GM12878 (cell line): ENCODE results near the gene ZC3H8. TPM values are rescaled to one million over a fixed set of nuclear protein-coding genes. Genes with fewer than 3 reads are reported as not detected.

Experiments
- ATF7 ChIP-seq: fragments of 450-650 bp; IDR thresholded peaks from 2 replicates; pipeline ENCODE4 v1.6.1; 2016; ENCODE audit warnings: low read depth, mild to moderate bottlenecking
- BACH1 ChIP-seq: fragments of 450-650 bp; IDR thresholded peaks from 2 replicates; pipeline ENCODE4 v1.6.1; 2017; ENCODE audit warnings: mild to moderate bottlenecking, borderline replicate concordance
- BMI1 ChIP-seq: fragments of 450-650 bp; IDR thresholded peaks from 2 replicates; pipeline ENCODE4 v1.6.1; 2016; ENCODE audit warnings: mild to moderate bottlenecking, moderate library complexity, borderline replicate concordance
- CBX5 ChIP-seq: sonication (generic); IDR thresholded peaks from 2 replicates; pipeline ENCODE4 v1.6.1; 2016; ENCODE audit warnings: low read depth, moderate library complexity, mild to moderate bottlenecking, inconsistent platforms
- CHD2 ChIP-seq: IDR thresholded peaks from 2 replicates; pipeline ENCODE4 v1.6.1; 2011; ENCODE audit warnings: low read depth, low read length, improper control_type of control experiment, borderline replicate concordance
- CREM ChIP-seq: IDR thresholded peaks from 2 replicates; pipeline ENCODE4 v1.6.1; 2014; ENCODE audit warnings: antibody characterized with exemption, low read depth
- EED ChIP-seq: sonication (generic); IDR thresholded peaks from 2 replicates; pipeline ENCODE4 v1.6.1; 2016; ENCODE audit warnings: antibody characterized with exemption, low read depth
- FOXK2 ChIP-seq: fragments of 450-650 bp; IDR thresholded peaks from 2 replicates; pipeline ENCODE4 v1.6.1; 2017; ENCODE audit warnings: mild to moderate bottlenecking, moderate library complexity
- JUNB ChIP-seq: IDR thresholded peaks from 2 replicates; pipeline ENCODE4 v1.6.1; 2016; ENCODE audit warnings: antibody characterized with exemption, mild to moderate bottlenecking
- KDM1A ChIP-seq: fragments of 200-600 bp; sonication (generic); IDR thresholded peaks from 2 replicates; pipeline ENCODE4 v1.6.1; 2016; ENCODE audit warnings: borderline replicate concordance
- KLF5 ChIP-seq: fragments of 450-650 bp; IDR thresholded peaks from 2 replicates; pipeline ENCODE4 v1.6.1; 2014; ENCODE audit warnings: mild to moderate bottlenecking; ENCODE audit not compliant: partially characterized antibody
- MEF2A ChIP-seq: IDR thresholded peaks from 2 replicates; pipeline ENCODE4 v1.6.1; 2011; ENCODE audit warnings: low read depth, mild to moderate bottlenecking, low read length, moderate library complexity; ENCODE audit not compliant: insufficient read depth
- NFYB ChIP-seq: IDR thresholded peaks from 2 replicates; pipeline ENCODE4 v1.6.1; 2011; ENCODE audit warnings: low read depth, mild to moderate bottlenecking, low read length, improper control_type of control experiment, moderate library complexity; ENCODE audit not compliant: insufficient read depth
- NKRF ChIP-seq: fragments of 450-650 bp; conservative IDR thresholded peaks from 2 replicates; pipeline ENCODE4 v1.6.1; 2017; ENCODE audit warnings: mild to moderate bottlenecking, moderate library complexity
- POLR2AphosphoS5 ChIP-seq: IDR thresholded peaks from 2 replicates; pipeline ENCODE4 v1.6.1; 2011; ENCODE audit warnings: mild to moderate bottlenecking, low read length, inconsistent platforms
- RAD21 ChIP-seq: IDR thresholded peaks from 2 replicates; pipeline ENCODE4 v1.6.1; 2011; ENCODE audit warnings: mild to moderate bottlenecking, low read depth, low read length, moderate library complexity; ENCODE audit not compliant: insufficient read depth
- RBBP5 ChIP-seq: fragments of 200-600 bp; sonication (generic); conservative IDR thresholded peaks from 2 replicates; pipeline ENCODE4 v1.6.1; 2016
- SIN3A ChIP-seq: IDR thresholded peaks from 2 replicates; pipeline ENCODE4 v1.6.1; 2012; ENCODE audit warnings: low read depth, low read length, improper control_type of control experiment
- SMAD5 ChIP-seq: IDR thresholded peaks from 2 replicates; pipeline ENCODE4 v1.6.1; 2016; ENCODE audit warnings: antibody characterized with exemption, low read depth
- SMC3 ChIP-seq: IDR thresholded peaks from 2 replicates; pipeline ENCODE4 v1.6.1; 2011; ENCODE audit warnings: low read length, improper control_type of control experiment, borderline replicate concordance
- ZNF217 ChIP-seq: fragments of 450-650 bp; IDR thresholded peaks from 2 replicates; pipeline ENCODE4 v1.6.1; 2017; ENCODE audit warnings: antibody characterized with exemption, mild to moderate bottlenecking
- polyA plus RNA-seq, 11 experiments: library from polyadenylated mRNA; depleted of rRNA in 4 of 11; unstranded in 6 of 11; stranded (reverse) in 5 of 11; fragments of >200 nt; fragmentation: Nextera tagmentation in 4 of 11; fragmentation: Illumina TruSeq in 1 of 11; extraction: Ambion mirVana in 4 of 11; extraction: Trizol in 1 of 11; gene quantifications; 1 replicate in 1 of 11; 2 replicates in 10 of 11; pipeline versions ENCODE4 v1.2.1 to v1.2.3, GENCODE V29; 2011 to 2016; ENCODE audit warnings: inconsistent platforms in 2 of 11, missing spikeins in 2 of 11, low read depth in 1 of 11
- total RNA-seq, 4 experiments: library from RNA; depleted of rRNA in 3 of 4; stranded (reverse); fragments of >200 nt in 3 of 4; fragmentation: Illumina TruSeq in 1 of 4; extraction: Trizol in 1 of 4; gene quantifications; 2 replicates each; pipeline versions ENCODE4 v1.2.1 to v1.2.3, GENCODE V29; 2013 to 2021
- TF ChIP-seq, protein P1 (sequence below): fragments of 450-650 bp; IDR thresholded peaks from 2 replicates; pipeline ENCODE4 v1.6.1; 2017; ENCODE audit warnings: low read depth, mild to moderate bottlenecking, moderate library complexity
- TF ChIP-seq, protein P2 (sequence below): fragments of 450-650 bp; formaldehyde crosslinking; IDR thresholded peaks from 2 replicates; pipeline ENCODE4 v1.5.0; 2022; ENCODE audit warnings: mild to moderate bottlenecking, missing genetic modification characterization
- TF ChIP-seq, protein P3 (sequence below): fragments of 150-350 bp; IDR thresholded peaks from 2 replicates; pipeline ENCODE4 v1.6.1; 2014; ENCODE audit warnings: mild to moderate bottlenecking, low read depth, low read length

The ZC3H8 gene
- total and polyA plus RNA-seq, 10 of the 15 experiments (the other 5 are each of a cell fraction or from before 2014, with no cell fraction given): 9.9 to 28.4 (median 19.5) TPM

- TF ChIP-seq KLF5: no peak
- no peak for TF ChIP-seq NFYB
- TF ChIP-seq POLR2AphosphoS5: no peak
- no peak for TF ChIP-seq EED
- no peak for TF ChIP-seq RBBP5
- TF ChIP-seq, protein P1, sequence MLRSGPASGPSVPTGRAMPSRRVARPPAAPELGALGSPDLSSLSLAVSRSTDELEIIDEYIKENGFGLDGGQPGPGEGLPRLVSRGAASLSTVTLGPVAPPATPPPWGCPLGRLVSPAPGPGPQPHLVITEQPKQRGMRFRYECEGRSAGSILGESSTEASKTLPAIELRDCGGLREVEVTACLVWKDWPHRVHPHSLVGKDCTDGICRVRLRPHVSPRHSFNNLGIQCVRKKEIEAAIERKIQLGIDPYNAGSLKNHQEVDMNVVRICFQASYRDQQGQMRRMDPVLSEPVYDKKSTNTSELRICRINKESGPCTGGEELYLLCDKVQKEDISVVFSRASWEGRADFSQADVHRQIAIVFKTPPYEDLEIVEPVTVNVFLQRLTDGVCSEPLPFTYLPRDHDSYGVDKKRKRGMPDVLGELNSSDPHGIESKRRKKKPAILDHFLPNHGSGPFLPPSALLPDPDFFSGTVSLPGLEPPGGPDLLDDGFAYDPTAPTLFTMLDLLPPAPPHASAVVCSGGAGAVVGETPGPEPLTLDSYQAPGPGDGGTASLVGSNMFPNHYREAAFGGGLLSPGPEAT: peak; percentile 53; the same call in 1 of the 2 replicates
- no peak for TF ChIP-seq BACH1
- TF ChIP-seq MEF2A: no peak
- no peak for TF ChIP-seq JUNB
- no peak for TF ChIP-seq ATF7
- no peak for TF ChIP-seq SIN3A
- no peak for TF ChIP-seq BMI1
- TF ChIP-seq KDM1A: no peak
- TF ChIP-seq, protein P2, sequence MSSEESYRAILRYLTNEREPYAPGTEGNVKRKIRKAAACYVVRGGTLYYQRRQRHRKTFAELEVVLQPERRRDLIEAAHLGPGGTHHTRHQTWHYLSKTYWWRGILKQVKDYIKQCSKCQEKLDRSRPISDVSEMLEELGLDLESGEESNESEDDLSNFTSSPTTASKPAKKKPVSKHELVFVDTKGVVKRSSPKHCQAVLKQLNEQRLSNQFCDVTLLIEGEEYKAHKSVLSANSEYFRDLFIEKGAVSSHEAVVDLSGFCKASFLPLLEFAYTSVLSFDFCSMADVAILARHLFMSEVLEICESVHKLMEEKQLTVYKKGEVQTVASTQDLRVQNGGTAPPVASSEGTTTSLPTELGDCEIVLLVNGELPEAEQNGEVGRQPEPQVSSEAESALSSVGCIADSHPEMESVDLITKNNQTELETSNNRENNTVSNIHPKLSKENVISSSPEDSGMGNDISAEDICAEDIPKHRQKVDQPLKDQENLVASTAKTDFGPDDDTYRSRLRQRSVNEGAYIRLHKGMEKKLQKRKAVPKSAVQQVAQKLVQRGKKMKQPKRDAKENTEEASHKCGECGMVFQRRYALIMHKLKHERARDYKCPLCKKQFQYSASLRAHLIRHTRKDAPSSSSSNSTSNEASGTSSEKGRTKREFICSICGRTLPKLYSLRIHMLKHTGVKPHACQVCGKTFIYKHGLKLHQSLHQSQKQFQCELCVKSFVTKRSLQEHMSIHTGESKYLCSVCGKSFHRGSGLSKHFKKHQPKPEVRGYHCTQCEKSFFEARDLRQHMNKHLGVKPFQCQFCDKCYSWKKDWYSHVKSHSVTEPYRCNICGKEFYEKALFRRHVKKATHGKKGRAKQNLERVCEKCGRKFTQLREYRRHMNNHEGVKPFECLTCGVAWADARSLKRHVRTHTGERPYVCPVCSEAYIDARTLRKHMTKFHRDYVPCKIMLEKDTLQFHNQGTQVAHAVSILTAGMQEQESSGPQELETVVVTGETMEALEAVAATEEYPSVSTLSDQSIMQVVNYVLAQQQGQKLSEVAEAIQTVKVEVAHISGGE (CRISPR knock-in tag): no peak
- peak; percentile 88 for TF ChIP-seq RAD21
- TF ChIP-seq CBX5: no peak
- TF ChIP-seq, protein P3, sequence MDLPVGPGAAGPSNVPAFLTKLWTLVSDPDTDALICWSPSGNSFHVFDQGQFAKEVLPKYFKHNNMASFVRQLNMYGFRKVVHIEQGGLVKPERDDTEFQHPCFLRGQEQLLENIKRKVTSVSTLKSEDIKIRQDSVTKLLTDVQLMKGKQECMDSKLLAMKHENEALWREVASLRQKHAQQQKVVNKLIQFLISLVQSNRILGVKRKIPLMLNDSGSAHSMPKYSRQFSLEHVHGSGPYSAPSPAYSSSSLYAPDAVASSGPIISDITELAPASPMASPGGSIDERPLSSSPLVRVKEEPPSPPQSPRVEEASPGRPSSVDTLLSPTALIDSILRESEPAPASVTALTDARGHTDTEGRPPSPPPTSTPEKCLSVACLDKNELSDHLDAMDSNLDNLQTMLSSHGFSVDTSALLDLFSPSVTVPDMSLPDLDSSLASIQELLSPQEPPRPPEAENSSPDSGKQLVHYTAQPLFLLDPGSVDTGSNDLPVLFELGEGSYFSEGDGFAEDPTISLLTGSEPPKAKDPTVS: no peak
- TF ChIP-seq SMC3: peak; percentile 86
- no peak for TF ChIP-seq SMAD5
- no peak for TF ChIP-seq ZNF217
- TF ChIP-seq NKRF: no peak; the same call in 1 of the 2 replicates
- 0 out of 2 replicates have a peak, but pooled peaks have one; percentile 24 for TF ChIP-seq CREM
- TF ChIP-seq CHD2: no peak
- no peak for TF ChIP-seq FOXK2
Observed at GRCh38 chr2:112259509-112260294, 4.9 kb upstream of the ZC3H8 start (continued).
